Glomerular visceral epithelial cell (primary cell): ENCODE measurements around the gene POLR3E.
"Not testable (repeated sequence)": the region's sequence is repeated elsewhere in the genome, so short reads cannot be mapped to it uniquely, and the experiment has no call there.

Source experiments
- DNase-seq: peaks from one replicate; pipeline ENCODE4 v3.0.0-alpha.2; 2016; ENCODE audit errors: extremely low spot score

POLR3E gene

GRCh38 chr16:22291860-22292318, 5.3 kb upstream of the POLR3E start:
- DNase-seq: no peak

- DNase-seq: no peak
Measured at GRCh38 chr16:22292320-22292719, 4.9 kb upstream of the POLR3E start.

- no peak for DNase-seq
Measured at GRCh38 chr16:22293137-22294106, 3.8 kb upstream of the POLR3E start.

- DNase-seq: peak; percentile 2
Measured at GRCh38 chr16:22296225-22297113, 740 bp upstream of the POLR3E start.

- peak; percentile 91 for DNase-seq
Measured at GRCh38 chr16:22297871-22298733, 893 bp downstream of the POLR3E start.

- DNase-seq: no peak
Measured at GRCh38 chr16:22299036-22299435, 1.8 kb downstream of the POLR3E start.

- peak; percentile 48 for DNase-seq
Measured at GRCh38 chr16:22300427-22301071, 3.3 kb downstream of the POLR3E start.

- DNase-seq: not testable (repeated sequence)
Measured at GRCh38 chr16:22301423-22301822, 4.2 kb downstream of the POLR3E start.

- DNase-seq: no peak
Measured at GRCh38 chr16:22302776-22303363, 5.7 kb downstream of the POLR3E start.

GRCh38 chr16:22304411-22304810, 7.2 kb downstream of the POLR3E start:
- no peak for DNase-seq

GRCh38 chr16:22306788-22307187, 9.6 kb downstream of the POLR3E start:
- no peak for DNase-seq

GRCh38 chr16:22307838-22308237, 10.6 kb downstream of the POLR3E start:
- no peak for DNase-seq

- no peak for DNase-seq
Measured at GRCh38 chr16:22308824-22309520, 11.8 kb downstream of the POLR3E start.

GRCh38 chr16:22311520-22311919, 14.3 kb downstream of the POLR3E start:
- DNase-seq: no peak

GRCh38 chr16:22312897-22313781, 15.9 kb downstream of the POLR3E start:
- DNase-seq: no peak

- no peak for DNase-seq
Measured at GRCh38 chr16:22313876-22314470, 16.8 kb downstream of the POLR3E start.

GRCh38 chr16:22314661-22315626, 17.7 kb downstream of the POLR3E start:
- no peak for DNase-seq
